IPS-NIHi7 (cell line): ENCODE data around the gene CYP2U1.
"Not testable (repeated sequence)": the region's sequence is repeated elsewhere in the genome, so short reads cannot be mapped to it uniquely, and the experiment has no call there.

Experiments
- DNase-seq: peaks from one replicate; pipeline ENCODE4 v3.0.0; 2012; ENCODE audit warnings: mixed read lengths; ENCODE audit errors: extremely low spot score

CYP2U1 gene

GRCh38 chr4:107930821-107931774 lies at the start of gene CYP2U1:
Gene CYP2U1 (plus strand): TSS chr4:107931549. CDS start chr4:107931644, 95 bp downstream.
- DNase-seq, result peak; percentile 95

DNA sequence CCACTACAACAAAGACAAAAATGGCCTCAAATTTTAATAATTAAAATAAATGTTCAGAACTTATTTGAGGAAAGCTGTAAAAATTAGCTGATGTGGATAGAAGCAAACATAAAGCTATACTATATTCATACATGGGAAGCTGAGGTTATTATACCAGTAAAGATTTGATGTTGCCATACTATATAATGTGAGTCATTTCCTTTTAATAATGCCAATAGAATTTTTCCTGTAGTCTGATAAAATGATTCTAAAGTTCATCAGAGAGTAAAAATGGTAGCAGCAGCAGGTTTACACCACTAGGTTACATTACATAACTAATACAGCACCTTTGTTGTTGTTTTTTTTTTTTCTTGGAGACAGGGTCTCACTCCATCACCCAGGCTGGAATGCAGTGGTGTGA lies 45.5 kb upstream of the CYP2U1 start:
- no peak for DNase-seq

DNA sequence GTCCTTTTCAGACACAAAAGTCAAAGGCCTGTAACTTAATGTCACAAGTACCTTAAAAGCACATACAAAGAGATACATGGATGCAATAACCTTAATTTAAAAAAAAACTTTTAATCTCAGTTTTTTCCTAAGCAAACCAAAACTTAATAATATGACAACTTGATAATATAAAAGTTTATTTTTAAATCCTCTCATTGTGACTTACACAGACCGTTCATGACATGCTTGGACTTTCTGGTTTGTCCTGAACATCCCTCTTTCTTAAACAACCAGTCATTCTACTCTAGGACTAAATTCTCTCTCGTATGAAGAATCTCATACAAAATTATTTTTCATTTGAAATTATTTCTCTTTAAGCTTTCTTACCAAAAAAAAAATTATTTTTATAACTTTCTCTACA lies 43.1 kb upstream of the CYP2U1 start:
- DNase-seq, result no peak

GRCh38 chr4:107890779-107891178 lies 40.6 kb upstream of the CYP2U1 start:
- DNase-seq, result no peak

GRCh38 chr4:107891299-107891698 lies 40.0 kb upstream of the CYP2U1 start:
- DNase-seq, result no peak

GRCh38 chr4:107893171-107894137 lies 37.9 kb upstream of the CYP2U1 start:
- no peak for DNase-seq

DNA sequence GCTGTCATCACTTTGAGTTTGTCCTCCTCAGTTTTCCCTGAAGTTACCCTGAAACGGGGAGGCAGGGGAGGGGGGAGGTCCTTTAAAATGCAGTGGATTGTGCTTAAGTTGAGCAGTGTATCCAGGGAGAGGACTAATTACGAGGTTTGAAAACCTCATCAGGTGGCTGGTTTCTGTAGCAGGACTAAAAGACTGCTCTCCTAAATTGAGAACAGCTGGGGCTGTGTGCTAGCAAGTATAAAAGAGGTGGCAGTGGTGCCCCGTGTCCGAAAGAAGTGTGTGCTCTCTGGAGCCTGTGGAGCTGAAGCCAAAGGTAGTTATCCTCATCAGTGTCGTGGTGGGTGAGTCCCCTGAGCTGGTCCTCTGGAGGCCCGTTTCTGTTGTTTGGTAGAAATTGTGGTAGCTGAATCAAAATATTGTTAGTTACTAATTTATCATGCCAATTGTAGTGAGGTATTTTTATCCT lies 37.2 kb upstream of the CYP2U1 start:
- no peak for DNase-seq

- no peak for DNase-seq
Measured at GRCh38 chr4:107896158-107896645, 35.1 kb upstream of the CYP2U1 start.

GRCh38 chr4:107896646-107897045 lies 34.7 kb upstream of the CYP2U1 start:
- no peak for DNase-seq

- DNase-seq, result no peak
Measured at GRCh38 chr4:107897823-107898222, 33.5 kb upstream of the CYP2U1 start.

DNA sequence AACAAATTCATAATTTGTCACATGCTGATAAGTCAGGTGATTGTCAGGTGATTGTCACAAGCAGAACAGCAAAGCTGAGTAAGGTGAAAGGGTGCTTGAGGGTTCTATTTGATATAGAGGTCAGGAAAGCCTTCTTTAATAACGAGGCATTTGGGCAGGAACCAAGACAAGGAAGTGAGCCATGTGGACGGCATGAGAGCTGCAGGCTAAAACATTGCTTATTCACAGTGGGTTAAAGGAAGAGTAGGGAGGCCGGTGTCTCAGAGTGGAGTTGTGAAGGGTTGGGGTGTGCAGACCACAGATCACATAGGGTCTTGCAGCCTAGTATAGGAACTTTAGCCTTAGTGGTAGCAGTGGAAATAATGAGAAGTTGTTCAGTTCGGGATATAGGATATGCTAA lies 31.3 kb upstream of the CYP2U1 start:
- no peak for DNase-seq

- no peak for DNase-seq
Measured at GRCh38 chr4:107900508-107900907, 30.8 kb upstream of the CYP2U1 start.

DNA sequence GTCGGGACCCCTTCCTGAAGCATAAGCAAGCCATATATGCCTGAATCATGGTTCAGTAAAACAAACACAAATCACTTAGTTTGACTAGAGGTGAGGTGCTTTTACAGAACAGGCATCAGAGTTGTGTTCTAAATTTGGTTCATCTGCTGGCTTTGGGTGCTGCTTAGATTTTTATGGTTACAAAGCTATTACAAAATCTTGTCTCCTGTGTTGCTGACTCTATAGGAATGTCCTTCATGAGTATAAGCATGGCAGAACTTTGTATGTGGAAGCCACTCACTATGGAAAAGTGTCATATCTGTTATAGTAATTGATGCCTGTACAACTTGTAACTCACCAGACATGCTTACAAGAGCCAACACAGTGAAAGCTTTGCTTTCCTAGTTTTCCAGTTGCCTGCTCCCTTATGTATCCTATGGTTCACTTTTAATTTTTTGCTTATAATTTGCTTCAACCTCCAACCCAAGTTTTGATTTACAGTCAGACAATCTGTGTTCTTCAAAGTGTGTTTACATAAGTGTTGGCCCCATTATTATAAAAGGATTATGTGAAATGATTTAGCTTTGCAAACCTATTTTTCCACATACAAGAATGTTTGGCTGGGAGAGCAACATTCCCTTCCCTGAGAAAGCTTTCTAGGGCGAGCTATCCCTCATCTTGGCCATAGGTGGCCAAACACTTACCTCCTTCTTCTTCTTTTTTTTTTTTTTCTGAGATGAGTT lies 30.0 kb upstream of the CYP2U1 start:
- DNase-seq, result no peak

DNA sequence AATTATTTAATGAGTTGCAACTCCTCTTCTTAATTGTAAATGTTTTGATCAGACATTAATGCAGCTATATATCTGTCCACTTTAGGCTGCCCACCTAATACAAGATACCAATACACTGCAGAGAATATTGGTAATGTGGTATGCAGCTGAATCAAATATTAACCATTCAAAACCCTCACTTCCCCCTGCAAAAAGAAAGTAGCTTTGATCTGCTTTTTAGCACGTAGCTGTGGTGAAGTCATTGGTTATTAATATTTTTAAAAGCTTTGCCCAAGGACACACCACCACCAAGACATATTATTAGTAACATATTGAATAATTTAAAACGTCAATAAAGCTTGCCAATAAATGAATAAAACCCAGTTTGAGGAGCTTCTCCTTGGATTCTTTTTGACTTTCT lies 28.6 kb upstream of the CYP2U1 start:
- DNase-seq, result no peak

DNA sequence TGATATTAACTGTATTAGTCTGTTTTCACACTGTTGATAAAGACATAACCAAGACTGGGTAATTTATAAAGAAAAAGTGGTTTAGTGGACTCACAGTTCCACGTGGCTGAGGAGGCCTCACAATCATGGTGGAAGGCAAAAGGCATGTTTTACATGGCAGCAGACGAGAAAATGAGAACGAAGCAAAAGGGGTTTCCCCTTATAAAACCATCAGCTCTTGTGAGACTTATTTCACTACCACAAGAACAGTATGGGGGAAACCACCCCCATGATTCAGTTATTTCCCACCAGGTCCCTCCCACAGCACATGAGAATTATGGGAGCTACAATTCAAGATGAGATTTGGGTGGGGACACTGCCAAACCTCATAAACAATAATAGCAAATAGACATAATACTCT lies 26.3 kb upstream of the CYP2U1 start:
- DNase-seq, result not testable (repeated sequence)

DNA sequence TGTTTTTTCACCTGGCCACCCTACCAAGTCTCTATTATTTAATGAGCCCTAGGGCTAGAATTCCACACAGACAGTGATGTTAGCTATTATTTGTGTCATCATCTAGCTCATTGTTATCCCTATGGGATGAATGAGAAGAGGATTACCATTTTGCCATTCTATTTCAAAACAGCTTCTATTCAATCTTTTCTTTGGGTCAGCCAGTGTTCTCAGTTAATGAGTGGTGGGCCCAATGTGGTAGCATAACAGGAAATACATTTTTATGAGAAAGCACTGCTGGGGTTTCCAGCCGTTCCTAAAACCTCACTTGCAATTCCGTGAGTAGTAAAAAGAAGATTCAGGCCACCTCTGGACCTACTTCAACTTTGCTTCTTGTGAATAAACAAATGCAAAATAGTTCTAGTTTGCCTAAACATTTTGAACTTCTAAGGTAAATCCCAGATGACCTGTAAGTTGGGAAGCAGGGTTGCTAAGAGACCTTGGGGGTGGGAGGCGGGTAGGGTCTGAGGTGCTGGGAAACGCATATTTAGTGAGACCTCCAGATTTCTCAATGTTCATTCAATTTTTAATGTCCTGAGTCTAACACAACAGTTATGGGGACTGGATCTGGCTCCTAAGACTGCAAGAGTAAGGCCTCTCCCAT lies 24.8 kb upstream of the CYP2U1 start:
- no peak for DNase-seq

- no peak for DNase-seq
Measured at GRCh38 chr4:107908377-107908776, 23.0 kb upstream of the CYP2U1 start.

GRCh38 chr4:107913283-107913899 lies 18.0 kb upstream of the CYP2U1 start:
- peak; percentile 54 for DNase-seq

DNA sequence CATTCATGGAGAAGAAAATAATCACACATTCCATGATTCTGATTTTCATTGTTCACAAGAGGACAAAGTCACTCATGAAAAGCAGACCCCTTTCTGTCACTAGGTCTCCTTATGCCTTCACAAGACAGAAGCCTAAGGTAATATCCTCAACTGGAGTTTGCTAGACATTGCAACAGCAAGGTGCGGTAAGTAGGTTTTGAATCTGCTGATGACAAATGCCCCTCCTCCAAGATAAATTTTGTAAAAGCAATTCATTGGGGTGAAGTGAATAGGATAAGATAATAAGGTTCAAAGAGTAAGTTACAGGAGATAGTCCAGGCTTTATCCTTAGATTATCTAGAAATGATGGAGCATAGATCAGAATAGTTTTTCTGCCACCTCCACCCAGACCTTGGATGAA lies 16.1 kb upstream of the CYP2U1 start:
- no peak for DNase-seq

DNA sequence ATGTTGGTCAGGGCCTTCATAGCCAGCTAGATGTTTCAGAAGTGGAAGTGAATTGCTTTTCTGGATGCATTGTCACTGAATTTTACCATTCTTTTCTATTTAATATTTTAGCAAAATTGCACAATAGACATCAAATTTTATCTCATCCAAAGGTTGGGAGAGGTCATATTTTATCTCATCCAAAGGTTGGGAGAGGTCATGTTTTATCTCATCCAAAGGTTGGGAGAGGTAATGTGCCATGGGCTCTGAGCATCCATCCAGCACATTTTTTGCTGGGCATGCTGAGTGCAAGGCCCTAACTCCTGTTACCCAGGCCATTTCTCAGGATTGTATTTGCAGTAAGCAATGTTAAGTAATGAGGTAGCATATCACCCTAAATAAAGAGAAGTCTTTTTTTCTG lies 14.7 kb upstream of the CYP2U1 start:
- DNase-seq, result no peak
